HEK293 (cell line): ENCODE data around the gene REN.

Experiments
- CTCF ChIA-PET: fragments of 350-600 bp; formaldehyde crosslinking; extraction: SDS; loops from one replicate; lab custom pipeline; 2021; ENCODE audit warnings: antibody characterized with exemption; lab: Yijun Ruan, JAX
- POLR2A ChIA-PET: fragments of 300-600 bp; formaldehyde crosslinking; extraction: SDS; loops from one replicate; lab custom pipeline; 2020; ENCODE audit warnings: antibody characterized with exemption, inconsistent platforms; lab: Yijun Ruan, JAX
- H3K27ac ChIP-seq: fragments of 200-500 bp; sonication (Bioruptor generic); 2 replicates; pipeline ENCODE4 v1.5.1; 2014; ENCODE audit warnings: low read depth, low read length, control low read depth, inconsistent platforms; ENCODE audit errors: extremely low read depth
- H3K36me3 ChIP-seq, 2 experiments: fragments of 200-500 bp in 1 of 2; sonication (Bioruptor generic) in 1 of 2; 1 replicate in 1 of 2; 2 replicates in 1 of 2; pipeline ENCODE4 v1.5.1; 2014 to 2017; ENCODE audit warnings: inconsistent platforms in 2 of 2, low read length in 2 of 2; ENCODE audit not compliant: control insufficient read depth in 2 of 2, insufficient read depth in 1 of 2
- H3K4me1 ChIP-seq: fragments of 200-500 bp; sonication (Bioruptor generic); 2 replicates; pipeline ENCODE4 v1.5.1; 2014; ENCODE audit warnings: mild to moderate bottlenecking, low read length, inconsistent platforms; ENCODE audit not compliant: control insufficient read depth, insufficient read depth
- H3K4me3 ChIP-seq: 2 replicates; pipeline ENCODE4 v1.5.1; 2011; ENCODE audit warnings: low read depth, mild to moderate bottlenecking, control low read depth, low read length, moderate library complexity
- H3K9me3 ChIP-seq: fragments of 200-500 bp; sonication (Bioruptor generic); 2 replicates; pipeline ENCODE4 v1.5.1; 2014; ENCODE audit warnings: low read depth, low read length, inconsistent platforms; ENCODE audit not compliant: control insufficient read depth, insufficient read depth
- GLIS2 ChIP-seq: fragments of 450-650 bp; formaldehyde crosslinking; IDR thresholded peaks from 2 replicates; pipeline ENCODE4 v1.5.1; 2016; ENCODE audit warnings: missing biosample characterization, missing genetic modification characterization
- KLF1 ChIP-seq: fragments of 450-650 bp; formaldehyde crosslinking; IDR thresholded peaks from 2 replicates; pipeline ENCODE4 v1.5.1; 2016; ENCODE audit warnings: missing biosample characterization, missing genetic modification characterization
- KLF9 ChIP-seq: fragments of 450-650 bp; formaldehyde crosslinking; IDR thresholded peaks from 2 replicates; pipeline ENCODE4 v1.5.1; 2016; ENCODE audit warnings: missing biosample characterization, missing genetic modification characterization, low read depth
- SCRT2 ChIP-seq: fragments of 450-650 bp; formaldehyde crosslinking; IDR thresholded peaks from 2 replicates; pipeline ENCODE4 v1.5.1; 2016; ENCODE audit warnings: missing biosample characterization, missing genetic modification characterization
- ZBTB17 ChIP-seq: fragments of 450-650 bp; formaldehyde crosslinking; IDR thresholded peaks from 2 replicates; pipeline ENCODE4 v1.5.1; 2016; ENCODE audit warnings: missing biosample characterization, missing genetic modification characterization
- ZFP37 ChIP-seq: fragments of 450-650 bp; formaldehyde crosslinking; IDR thresholded peaks from 2 replicates; pipeline ENCODE4 v1.5.1; 2016; ENCODE audit warnings: missing biosample characterization, missing genetic modification characterization
- ZFP41 ChIP-seq: fragments of 450-650 bp; formaldehyde crosslinking; IDR thresholded peaks from 2 replicates; pipeline ENCODE4 v1.5.1; 2016; ENCODE audit warnings: missing biosample characterization, missing genetic modification characterization, borderline replicate concordance
- ZNF148 ChIP-seq: fragments of 450-650 bp; formaldehyde crosslinking; IDR thresholded peaks from 2 replicates; pipeline ENCODE4 v1.5.0; 2017; ENCODE audit warnings: missing biosample characterization, missing genetic modification characterization, borderline replicate concordance
- ZNF26 ChIP-seq: fragments of 450-650 bp; formaldehyde crosslinking; IDR thresholded peaks from 2 replicates; pipeline ENCODE4 v1.5.1; 2016; ENCODE audit warnings: missing biosample characterization, missing genetic modification characterization
- ZNF341 ChIP-seq: fragments of 450-650 bp; formaldehyde crosslinking; IDR thresholded peaks from 2 replicates; pipeline ENCODE4; 2016; ENCODE audit warnings: low read depth, missing biosample characterization, missing genetic modification characterization
- ZNF350 ChIP-seq: fragments of 450-650 bp; formaldehyde crosslinking; IDR thresholded peaks from 2 replicates; pipeline ENCODE4 v1.5.0; 2017; ENCODE audit warnings: missing biosample characterization, mild to moderate bottlenecking, missing genetic modification characterization
- ZNF362 ChIP-seq: fragments of 450-650 bp; formaldehyde crosslinking; IDR thresholded peaks from 2 replicates; pipeline ENCODE4 v1.5.1; 2016; ENCODE audit warnings: missing biosample characterization, missing genetic modification characterization
- ZNF391 ChIP-seq: fragments of 450-650 bp; formaldehyde crosslinking; IDR thresholded peaks from 2 replicates; pipeline ENCODE4 v1.5.1; 2016; ENCODE audit warnings: low read depth, missing biosample characterization, missing genetic modification characterization, borderline replicate concordance
- ZNF530 ChIP-seq: fragments of 450-650 bp; formaldehyde crosslinking; IDR thresholded peaks from 2 replicates; pipeline ENCODE4 v1.5.1; 2016; ENCODE audit warnings: low read depth, missing biosample characterization, missing genetic modification characterization
- ZNF558 ChIP-seq: fragments of 450-650 bp; formaldehyde crosslinking; IDR thresholded peaks from 2 replicates; pipeline ENCODE4 v1.5.1; 2016; ENCODE audit warnings: missing biosample characterization, missing genetic modification characterization
- ZNF560 ChIP-seq: fragments of 450-650 bp; formaldehyde crosslinking; IDR thresholded peaks from 2 replicates; pipeline ENCODE4 v1.5.1; 2017; ENCODE audit warnings: missing biosample characterization, missing genetic modification characterization, borderline replicate concordance
- ZNF621 ChIP-seq: fragments of 450-650 bp; formaldehyde crosslinking; IDR thresholded peaks from 2 replicates; pipeline ENCODE4 v1.5.1; 2017; ENCODE audit warnings: missing biosample characterization, missing genetic modification characterization
- ZNF843 ChIP-seq: fragments of 450-650 bp; formaldehyde crosslinking; IDR thresholded peaks from 2 replicates; pipeline ENCODE4 v1.5.1; 2016; ENCODE audit warnings: missing biosample characterization, missing genetic modification characterization
- ZSCAN4 ChIP-seq: fragments of 450-650 bp; formaldehyde crosslinking; IDR thresholded peaks from 2 replicates; pipeline ENCODE4 v1.5.1; 2017; ENCODE audit warnings: missing biosample characterization, missing genetic modification characterization
- ZSCAN5A ChIP-seq: fragments of 450-650 bp; formaldehyde crosslinking; IDR thresholded peaks from 2 replicates; pipeline ENCODE4 v1.5.1; 2016; ENCODE audit warnings: missing biosample characterization, missing genetic modification characterization
- TF ChIP-seq, protein P1 (sequence below): fragments of 450-650 bp; formaldehyde crosslinking; IDR thresholded peaks from 2 replicates; pipeline ENCODE4 v1.5.1; 2017; ENCODE audit warnings: missing biosample characterization, missing genetic modification characterization
- TF ChIP-seq, protein P2 (sequence below): fragments of 450-650 bp; formaldehyde crosslinking; IDR thresholded peaks from 2 replicates; pipeline ENCODE4; 2016; ENCODE audit warnings: missing biosample characterization, missing genetic modification characterization

Gene REN

GRCh38 chr1:204126386-204126785 is 39.8 kb downstream of the REN start:
- CTCF ChIA-PET: interaction anchor here (0.6 to 6.0 kb wide), 4 partner anchors 46 to 262 kb away, joined by 3 to 167 read pairs (median 25); no protein-coding TSS in a partner anchor
- TF ChIP-seq ZNF350 (tag by site-specific recombination) (no peak), ZNF26 (tag by site-specific recombination) (no peak), ZFP41 (tag by site-specific recombination) (no peak), ZNF391 (tag by site-specific recombination) (no peak), ZSCAN4 (tag by site-specific recombination) (no peak), ZNF560 (tag by site-specific recombination) (no peak), ZNF621 (no peak), ZNF558 (no peak), ZBTB17 (tag by site-specific recombination) (no peak), ZNF530 (no peak), ZNF341 (tag by site-specific recombination) (no peak), ZNF843 (no peak), ZFP37 (tag by site-specific recombination) (no peak), KLF1 (tag by site-specific recombination) (no peak), SCRT2 (tag by site-specific recombination) (no peak)
- TF ChIP-seq, protein P1, sequence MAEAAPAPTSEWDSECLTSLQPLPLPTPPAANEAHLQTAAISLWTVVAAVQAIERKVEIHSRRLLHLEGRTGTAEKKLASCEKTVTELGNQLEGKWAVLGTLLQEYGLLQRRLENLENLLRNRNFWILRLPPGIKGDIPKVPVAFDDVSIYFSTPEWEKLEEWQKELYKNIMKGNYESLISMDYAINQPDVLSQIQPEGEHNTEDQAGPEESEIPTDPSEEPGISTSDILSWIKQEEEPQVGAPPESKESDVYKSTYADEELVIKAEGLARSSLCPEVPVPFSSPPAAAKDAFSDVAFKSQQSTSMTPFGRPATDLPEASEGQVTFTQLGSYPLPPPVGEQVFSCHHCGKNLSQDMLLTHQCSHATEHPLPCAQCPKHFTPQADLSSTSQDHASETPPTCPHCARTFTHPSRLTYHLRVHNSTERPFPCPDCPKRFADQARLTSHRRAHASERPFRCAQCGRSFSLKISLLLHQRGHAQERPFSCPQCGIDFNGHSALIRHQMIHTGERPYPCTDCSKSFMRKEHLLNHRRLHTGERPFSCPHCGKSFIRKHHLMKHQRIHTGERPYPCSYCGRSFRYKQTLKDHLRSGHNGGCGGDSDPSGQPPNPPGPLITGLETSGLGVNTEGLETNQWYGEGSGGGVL (tag by site-specific recombination): no peak
- TF ChIP-seq, protein P2, sequence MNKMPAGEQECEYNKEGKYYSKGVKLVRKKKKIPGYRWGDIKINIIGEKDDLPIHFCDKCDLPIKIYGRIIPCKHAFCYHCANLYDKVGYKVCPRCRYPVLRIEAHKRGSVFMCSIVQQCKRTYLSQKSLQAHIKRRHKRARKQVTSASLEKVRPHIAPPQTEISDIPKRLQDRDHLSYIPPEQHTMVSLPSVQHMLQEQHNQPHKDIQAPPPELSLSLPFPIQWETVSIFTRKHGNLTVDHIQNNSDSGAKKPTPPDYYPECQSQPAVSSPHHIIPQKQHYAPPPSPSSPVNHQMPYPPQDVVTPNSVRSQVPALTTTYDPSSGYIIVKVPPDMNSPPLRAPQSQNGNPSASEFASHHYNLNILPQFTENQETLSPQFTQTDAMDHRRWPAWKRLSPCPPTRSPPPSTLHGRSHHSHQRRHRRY (tag by site-specific recombination): no peak
- POLR2A ChIA-PET: no interaction called here
- H3K36me3 ChIP-seq: peaks cover 0 to 37% of the 10 kb centered on the region in 2 experiments; a peak in 1 of 3 replicates
- H3K4me3 ChIP-seq: no peak overlapping the region
- H3K4me1 ChIP-seq: 0 out of 2 replicates have a peak, but pooled peaks cover 3% of the 10 kb centered on the region
- no peaks in the 10 kb centered on the region for H3K9me3 ChIP-seq
- no peak overlapping the region for H3K27ac ChIP-seq

DNA sequence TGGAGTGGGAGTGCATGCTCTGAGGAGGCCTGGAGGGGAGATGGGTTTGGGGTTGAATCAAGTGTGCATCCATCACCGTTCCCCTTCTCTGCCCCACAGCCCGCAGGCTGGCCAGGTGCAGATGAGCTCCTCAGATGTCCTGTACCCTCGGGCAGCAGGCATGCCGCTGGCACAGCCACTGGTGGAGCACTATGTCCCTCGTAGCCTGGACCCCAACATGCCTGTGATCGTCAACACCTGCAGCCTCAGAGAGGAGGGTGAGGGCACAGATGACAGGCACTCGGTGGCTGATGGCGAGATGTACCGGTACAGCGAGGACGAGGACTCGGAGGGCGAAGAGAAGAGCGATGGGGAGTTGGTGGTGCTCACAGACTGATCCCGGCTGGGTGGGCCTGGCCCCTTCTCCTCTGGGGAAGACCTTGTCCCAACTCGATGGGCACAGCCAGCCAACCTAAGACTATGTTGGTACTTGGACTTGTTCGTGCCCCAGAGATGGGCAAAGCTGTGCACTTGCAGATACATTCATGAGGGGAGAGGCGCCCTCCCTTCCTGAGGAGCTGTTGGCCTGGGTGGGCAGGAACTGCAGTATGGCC is 40.3 kb downstream of the REN start:
- H3K36me3 ChIP-seq: peaks cover 0 to 37% of the 10 kb centered on the region in 2 experiments; a peak in 1 of 3 replicates
- POLR2A ChIA-PET: no interaction called here
- CTCF ChIA-PET: interaction anchor here (0.6 to 1.4 kb wide), 2 partner anchors 253 to 255 kb away, joined by 3 to 5 read pairs; no protein-coding TSS in a partner anchor
- H3K4me3 ChIP-seq: no peak overlapping the region
- H3K27ac ChIP-seq: no peak overlapping the region
- H3K9me3 ChIP-seq: no peaks in the 10 kb centered on the region
- 0 out of 2 replicates have a peak, but pooled peaks cover 3% of the 10 kb centered on the region for H3K4me1 ChIP-seq
- TF ChIP-seq ZNF148 (tag by site-specific recombination) (no peak), GLIS2 (tag by site-specific recombination) (no peak), ZNF362 (no peak), ZSCAN5A (tag by site-specific recombination) (no peak), KLF9 (tag by site-specific recombination) (no peak)
